GM12878 (cell line): ENCODE results near the gene POU5F1.

ENCODE experiments used
- BACH1 ChIP-seq: fragments of 450-650 bp; IDR thresholded peaks from 2 replicates; pipeline ENCODE4 v1.6.1; 2017; ENCODE audit warnings: mild to moderate bottlenecking, borderline replicate concordance
- CTCF ChIP-seq, 3 experiments: IDR thresholded peaks in 2 of 3; conservative IDR thresholded peaks in 1 of 3; 2 replicates each; pipeline ENCODE4 v1.5.1; 2011; ENCODE audit warnings: low read depth in 3 of 3, low read length in 3 of 3, mild to moderate bottlenecking in 3 of 3, control low read depth in 2 of 3, moderate library complexity in 2 of 3, inconsistent platforms in 1 of 3, mixed read lengths in 1 of 3; ENCODE audit not compliant: control insufficient read depth in 2 of 3, insufficient read depth in 1 of 3; ENCODE audit errors: extremely low read depth in 1 of 3
- ELK1 ChIP-seq: IDR thresholded peaks from 2 replicates; pipeline ENCODE4 v1.6.1; 2012; ENCODE audit warnings: low read depth, low read length, improper control_type of control experiment
- ETV6 ChIP-seq, 2 experiments: fragments of 450-650 bp in 1 of 2; IDR thresholded peaks in 1 of 2; conservative IDR thresholded peaks in 1 of 2; 2 replicates each; pipeline ENCODE4 v1.6.1; 2014; ENCODE audit warnings: antibody characterized with exemption in 1 of 2, borderline replicate concordance in 1 of 2, low read depth in 1 of 2, mild to moderate bottlenecking in 1 of 2, moderate library complexity in 1 of 2
- YY1 ChIP-seq: IDR thresholded peaks from 2 replicates; pipeline ENCODE4 v1.6.1; 2011; ENCODE audit warnings: low read depth, mild to moderate bottlenecking, low read length
- ZNF622 ChIP-seq: fragments of 450-650 bp; IDR thresholded peaks from 2 replicates; pipeline ENCODE4 v1.6.1; 2017; ENCODE audit warnings: mild to moderate bottlenecking, inconsistent platforms

GRCh38 chr6:31179042-31179386, 8.5 kb upstream of the POU5F1 start:
- TF ChIP-seq ELK1 (no peak), ETV6 (conservative IDR thresholded peaks at IDR 0.05 in 1 of 2, IDR thresholded peaks at IDR 0.05 in 1 of 2; ENCODE audit: borderline replicate concordance in 1 of 2, low read depth in 1 of 2) (no peak), CTCF (IDR thresholded peaks at IDR 0.05 in 2 of 3, conservative IDR thresholded peaks at IDR 0.05 in 1 of 3; ENCODE audit: control insufficient read depth in 2 of 3, extremely low read depth in 1 of 3, insufficient read depth in 1 of 3, low read depth in 3 of 3, low read length in 3 of 3) (no peak), BACH1 (no peak), YY1 (no peak), ZNF622 (no peak)
